H1 (cell line): Measurements from ENCODE around the gene CBX4. TPM values are rescaled to one million over a fixed set of nuclear protein-coding genes. Genes with fewer than 3 reads are reported as not detected.

ENCODE experiments used
- SIRT6 ChIP-seq: IDR thresholded peaks from one replicate; pipeline ENCODE4 v1.7.1; 2012; ENCODE audit warnings: low read length, inconsistent platforms
- polyA plus RNA-seq, 7 experiments: library from polyadenylated mRNA; depleted of rRNA in 3 of 7; stranded (reverse) in 5 of 7; unstranded in 2 of 7; fragments of >200 nt in 5 of 7; fragments of 200-250 nt in 2 of 7; gene quantifications; 1 replicate in 5 of 7; 2 replicates in 1 of 7; 4 replicates in 1 of 7; pipeline versions ENCODE4 v1.2.1 to v1.2.3, GENCODE V29; 2011 to 2013; ENCODE audit warnings: missing spikeins in 2 of 7, mixed read lengths in 2 of 7
- total RNA-seq: library from RNA; stranded (reverse); fragmentation: NEBNext Ultra II Directional; extraction: Animal tissue kit (Norgen Biotek cat#: 25700); gene quantifications from 2 replicates; pipeline ENCODE4 v1.2.1, GENCODE V29; 2021

The CBX4 gene
- total and polyA plus RNA-seq, 2 of the 8 experiments (the other 6 are each of a cell fraction or from before 2014, with no cell fraction given) = 1.8 to 4.0 TPM

DNA sequence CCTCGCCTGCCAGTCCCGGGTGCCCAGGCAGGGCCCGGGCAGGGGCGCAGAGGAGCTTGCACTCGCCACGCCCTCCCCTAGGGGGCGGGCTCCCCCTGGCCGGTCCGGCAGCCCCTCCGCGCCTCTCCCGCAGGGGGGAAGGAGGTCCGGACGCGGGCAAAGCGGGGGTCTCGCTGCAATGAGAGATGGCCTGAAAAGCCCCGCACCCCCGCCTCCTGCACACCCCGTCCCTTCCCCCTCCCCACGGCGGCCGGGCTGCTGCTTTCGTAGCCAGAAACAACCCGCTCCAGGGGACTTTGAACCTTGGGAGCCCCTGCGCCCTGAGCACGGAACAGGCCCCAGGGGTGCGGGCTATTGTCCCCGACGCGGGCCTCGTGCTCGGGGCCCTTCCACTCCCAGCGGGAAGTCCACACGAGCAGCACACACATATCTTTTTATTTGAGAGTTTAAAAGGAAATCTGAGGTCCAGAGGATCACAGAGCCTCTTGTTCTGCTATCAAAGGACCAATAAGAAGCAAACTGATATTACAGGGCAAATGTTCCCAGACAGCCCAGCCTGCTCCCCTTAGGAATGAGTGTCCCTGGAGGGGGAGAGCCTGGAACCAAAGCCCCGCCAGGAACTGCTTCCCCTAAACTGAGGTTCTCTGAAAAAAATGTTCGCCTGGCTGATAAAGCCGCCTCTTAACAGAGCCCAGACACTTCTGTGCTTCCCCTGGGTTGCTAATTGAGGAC is 5.8 kb upstream of the CBX4 start (continued):
- no peak for TF ChIP-seq SIRT6
- TF ChIP-seq, all 59 proteins: peak for 4
